Measurements from ENCODE around the gene GGCX. TPM values are rescaled to one million over a fixed set of nuclear protein-coding genes. Genes with fewer than 3 reads are reported as not detected.

Gene GGCX
- total and polyA plus RNA-seq, 2 of the 13 experiments (the other 11 are each of a cell fraction or from before 2014, with no cell fraction given): 72.5 to 103 TPM

GRCh38 chr2:85602476-85603234 lies 41.4 kb upstream of the GGCX start, which contains the start of gene TMEM150A (continued):
- TF ChIP-seq GRHL1 (CRISPR knock-in tag; conservative IDR thresholded peaks at IDR 0.05) (no peak), CAMTA2 (CRISPR knock-in tag; IDR thresholded peaks at IDR 0.05; ENCODE audit: borderline replicate concordance) (no peak; the same call in 1 of the 2 replicates), RARA (CRISPR knock-in tag; IDR thresholded peaks at IDR 0.05) (no peak), CBFB (CRISPR knock-in tag; IDR thresholded peaks at IDR 0.05) (no peak), RFX3 (CRISPR knock-in tag; IDR thresholded peaks at IDR 0.05) (no peak), ZNF784 (CRISPR knock-in tag; IDR thresholded peaks at IDR 0.05; ENCODE audit: borderline replicate concordance) (0 out of 2 replicates have a peak, but pooled peaks have one; percentile 25), ARNTL (CRISPR knock-in tag; IDR thresholded peaks at IDR 0.05) (no peak; the same call in 1 of the 2 replicates), GMEB1 (CRISPR knock-in tag; IDR thresholded peaks at IDR 0.05; ENCODE audit: borderline replicate concordance) (peak; percentile 79), RAD21 (CRISPR knock-in tag; IDR thresholded peaks at IDR 0.05) (peak; percentile 89), KDM5A (IDR thresholded peaks at IDR 0.05; ENCODE audit: borderline replicate concordance, low read length) (peak; percentile 39), ZNF766 (CRISPR knock-in tag; IDR thresholded peaks at IDR 0.05; ENCODE audit: borderline replicate concordance) (peak; percentile 93; the same call in 1 of the 2 replicates), ASH2L (IDR thresholded peaks at IDR 0.05; ENCODE audit: insufficient read length, low read depth, low read length) (peak; percentile 91), HINFP (CRISPR knock-in tag; IDR thresholded peaks at IDR 0.05; ENCODE audit: low read depth) (no peak), ZNF878 (CRISPR knock-in tag; IDR thresholded peaks at IDR 0.05) (no peak; the same call in 1 of the 2 replicates), RFXAP (CRISPR knock-in tag; IDR thresholded peaks at IDR 0.05; ENCODE audit: borderline replicate concordance) (no peak), ZBTB3 (CRISPR knock-in tag; IDR thresholded peaks at IDR 0.05; ENCODE audit: borderline replicate concordance, low read depth) (no peak), ZNF280D (CRISPR knock-in tag; IDR thresholded peaks at IDR 0.05) (peak; percentile 43; the same call in 1 of the 2 replicates), CBX5 (CRISPR knock-in tag; IDR thresholded peaks at IDR 0.05; ENCODE audit: borderline replicate concordance) (peak; percentile 19; the same call in 1 of the 2 replicates)

Measured in HepG2 (cell line).